Mesenchymal stem cell (in vitro differentiated cells and primary cell): ENCODE data around the gene SOX6.

ENCODE experiments used
- DNase-seq: peaks from one replicate; pipeline ENCODE4 v3.0.0-alpha.2; 2013
- H2AFZ ChIP-seq: one replicate; pipeline ENCODE4 v1.6.1; 2013; ENCODE audit warnings: low read depth, mild to moderate bottlenecking, control low read depth, inconsistent platforms, low read length, moderate library complexity
- H2AK5ac ChIP-seq: 2 replicates; pipeline ENCODE4 v1.6.1; 2013; ENCODE audit warnings: low read length, moderate library complexity, mild to moderate bottlenecking, inconsistent platforms; ENCODE audit not compliant: severe bottlenecking
- H2BK120ac ChIP-seq: one replicate; pipeline ENCODE4 v1.6.1; 2013; ENCODE audit warnings: low read depth, mild to moderate bottlenecking, inconsistent platforms, low read length, moderate library complexity
- H2BK12ac ChIP-seq, 2 experiments: one replicate each; pipeline ENCODE4 v1.6.1; 2013; ENCODE audit warnings: inconsistent platforms in 2 of 2, low read length in 2 of 2, mild to moderate bottlenecking in 2 of 2, moderate library complexity in 2 of 2, control low read depth in 1 of 2
- H2BK15ac ChIP-seq: one replicate; pipeline ENCODE4 v1.6.1; 2013; ENCODE audit warnings: mild to moderate bottlenecking, low read depth, inconsistent platforms; ENCODE audit not compliant: poor library complexity, severe bottlenecking
- H2BK5ac ChIP-seq: 2 replicates; pipeline ENCODE4 v1.6.1; 2013; ENCODE audit warnings: low read depth, mild to moderate bottlenecking, low read length, control low read depth, inconsistent platforms; ENCODE audit not compliant: poor library complexity, severe bottlenecking
- H3K14ac ChIP-seq, 2 experiments: one replicate each; pipeline ENCODE4 v1.6.1; 2013; ENCODE audit warnings: inconsistent platforms in 2 of 2, low read length in 2 of 2, control low read depth in 1 of 2, mild to moderate bottlenecking in 1 of 2, moderate library complexity in 1 of 2
- H3K18ac ChIP-seq, 2 experiments: one replicate each; pipeline ENCODE4 v1.6.1; 2013; ENCODE audit warnings: inconsistent platforms in 2 of 2, low read length in 2 of 2, control low read depth in 1 of 2, low read depth in 1 of 2, mild to moderate bottlenecking in 1 of 2
- H3K23ac ChIP-seq, 2 experiments: one replicate each; pipeline ENCODE4 v1.6.1; 2013; ENCODE audit warnings: inconsistent platforms in 2 of 2, low read length in 2 of 2, mild to moderate bottlenecking in 2 of 2, moderate library complexity in 2 of 2, control low read depth in 1 of 2
- H3K27ac ChIP-seq: 2 replicates; pipeline ENCODE4 v1.5.1; 2013; ENCODE audit warnings: mild to moderate bottlenecking, moderate library complexity, low read length, control low read depth, inconsistent platforms; ENCODE audit not compliant: poor library complexity, severe bottlenecking
- H3K27me3 ChIP-seq, 2 experiments: 2 replicates each; pipeline versions ENCODE4 v1.6.1 to v1.7.0; 2013; ENCODE audit warnings: low read length in 2 of 2, mild to moderate bottlenecking in 2 of 2, moderate library complexity in 2 of 2, control low read depth in 1 of 2, inconsistent platforms in 1 of 2; ENCODE audit not compliant: control insufficient read depth in 1 of 2, insufficient read depth in 1 of 2
- H3K36me3 ChIP-seq, 2 experiments: 2 replicates each; pipeline versions ENCODE4 v1.6.1 to v1.7.0; 2013; ENCODE audit warnings: low read length in 2 of 2, control low read depth in 1 of 2, inconsistent platforms in 1 of 2, low read depth in 1 of 2, mild to moderate bottlenecking in 1 of 2; ENCODE audit not compliant: insufficient read depth in 2 of 2, control insufficient read depth in 1 of 2
- H3K4ac ChIP-seq, 2 experiments: one replicate each; pipeline ENCODE4 v1.6.1; 2013; ENCODE audit warnings: inconsistent platforms in 2 of 2, low read length in 2 of 2, mild to moderate bottlenecking in 2 of 2, moderate library complexity in 2 of 2, control low read depth in 1 of 2, low read depth in 1 of 2
- H3K4me1 ChIP-seq: 2 replicates; pipeline ENCODE4 v1.6.1; 2013; ENCODE audit warnings: low read depth, low read length, control low read depth; ENCODE audit not compliant: control insufficient read depth, insufficient read depth
- H3K4me2 ChIP-seq: 2 replicates; pipeline ENCODE4 v1.6.1; 2013; ENCODE audit warnings: low read length, mild to moderate bottlenecking, inconsistent platforms; ENCODE audit not compliant: poor library complexity, severe bottlenecking
- H3K4me3 ChIP-seq, 2 experiments: 2 replicates each; pipeline versions ENCODE4 v1.5.1 to v1.7.0; 2013; ENCODE audit warnings: low read length in 2 of 2, mild to moderate bottlenecking in 2 of 2, control low read depth in 1 of 2, low read depth in 1 of 2; ENCODE audit not compliant: insufficient read depth in 1 of 2
- H3K79me1 ChIP-seq: replicated peaks from 2 replicates; pipeline ENCODE4 v1.6.1; 2013; ENCODE audit warnings: mild to moderate bottlenecking, control low read depth, low read length, inconsistent platforms; ENCODE audit not compliant: poor library complexity, severe bottlenecking
- H3K9ac ChIP-seq: 2 replicates; pipeline ENCODE4 v1.7.0; 2013; ENCODE audit warnings: mild to moderate bottlenecking, low read length, moderate library complexity
- H3K9me3 ChIP-seq: 2 replicates; pipeline ENCODE4 v1.7.0; 2013; ENCODE audit warnings: mild to moderate bottlenecking, low read length; ENCODE audit not compliant: control insufficient read depth
- H4K8ac ChIP-seq: one replicate; pipeline ENCODE4 v1.6.1; 2013; ENCODE audit warnings: inconsistent platforms, mild to moderate bottlenecking, low read length, moderate library complexity
- H4K91ac ChIP-seq: one replicate; pipeline ENCODE4 v1.6.1; 2013; ENCODE audit warnings: mild to moderate bottlenecking, low read length, inconsistent platforms
- WGBS: methylation state at CpG from one replicate; pipeline ENCODE4 v1.1.7; 2013; ENCODE audit warnings: mixed read lengths; 5-methylcytosine and 5-hydroxymethylcytosine counted together

Gene SOX6

GRCh38 chr11:16028419-16028818, 327.9 kb downstream of the SOX6 start:
- H4K8ac ChIP-seq = no peak overlapping the region
- no peak overlapping the region for H3K18ac ChIP-seq
- no peaks in the 10 kb centered on the region for H3K79me1 ChIP-seq
- no peak overlapping the region for H4K91ac ChIP-seq
- no peak overlapping the region for H2BK15ac ChIP-seq
- no peaks in the 10 kb centered on the region for H3K9me3 ChIP-seq
- H3K9ac ChIP-seq = no peak overlapping the region
- no peak overlapping the region for H2BK12ac ChIP-seq
- no peak overlapping the region for H3K23ac ChIP-seq
- no peaks in the 10 kb centered on the region for H3K36me3 ChIP-seq
- H3K4ac ChIP-seq = no peak overlapping the region
- peaks cover 0 to 3% of the 10 kb centered on the region in 2 experiments for H3K27me3 ChIP-seq
- H2AK5ac ChIP-seq = no peak overlapping the region
- H2BK5ac ChIP-seq = no peak overlapping the region
- no peak overlapping the region for H3K4me3 ChIP-seq
- H3K27ac ChIP-seq = no peak overlapping the region
- no peaks in the 10 kb centered on the region for H3K4me1 ChIP-seq
- H2AFZ ChIP-seq = no peak overlapping the region
- H3K14ac ChIP-seq = no peak overlapping the region
- peak; percentile 52 for DNase-seq
- no peak overlapping the region for H3K4me2 ChIP-seq
- no peak overlapping the region for H2BK120ac ChIP-seq
- 87% methylated on average over 4 of the region's 6 CpGs for WGBS

DNA sequence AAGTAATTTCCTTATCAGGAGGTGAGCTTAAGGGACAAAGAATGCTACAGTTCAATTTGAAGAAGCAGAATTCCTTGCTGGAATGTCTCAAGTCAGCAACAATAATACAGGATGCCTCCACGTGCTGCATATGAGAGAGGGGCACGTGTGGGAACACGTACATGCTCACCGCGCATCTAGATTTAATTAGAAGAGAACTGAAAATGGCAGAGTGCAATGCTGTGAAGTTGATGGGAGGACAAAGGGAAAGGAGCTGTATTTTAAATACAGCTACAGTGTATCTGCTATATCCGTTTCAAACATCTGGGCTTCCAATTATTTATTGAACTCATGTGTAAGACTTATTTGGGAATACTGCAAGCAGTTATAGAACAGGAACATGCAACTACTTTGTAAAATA, 328.7 kb downstream of the SOX6 start:
- no peaks in the 10 kb centered on the region for H3K79me1 ChIP-seq
- no peak overlapping the region for H3K4me3 ChIP-seq
- no peak for DNase-seq
- no peak overlapping the region for H3K27ac ChIP-seq
- H2BK12ac ChIP-seq = no peak overlapping the region
- H3K4me2 ChIP-seq = no peak overlapping the region
- no peak overlapping the region for H2AK5ac ChIP-seq
- no peak overlapping the region for H4K91ac ChIP-seq
- H4K8ac ChIP-seq = no peak overlapping the region
- WGBS = 72% methylated on average over 6 of the region's 6 CpGs
- H3K36me3 ChIP-seq = no peaks in the 10 kb centered on the region
- no peak overlapping the region for H3K18ac ChIP-seq
- no peaks in the 10 kb centered on the region for H3K9me3 ChIP-seq
- no peak overlapping the region for H3K14ac ChIP-seq
- peaks cover 0 to 3% of the 10 kb centered on the region in 2 experiments for H3K27me3 ChIP-seq
- H3K9ac ChIP-seq = no peak overlapping the region
- no peak overlapping the region for H3K4ac ChIP-seq
- H2BK15ac ChIP-seq = no peak overlapping the region
- no peak overlapping the region for H2BK120ac ChIP-seq
- no peak overlapping the region for H2AFZ ChIP-seq
- no peak overlapping the region for H3K23ac ChIP-seq
- no peaks in the 10 kb centered on the region for H3K4me1 ChIP-seq
- no peak overlapping the region for H2BK5ac ChIP-seq

GRCh38 chr11:16026849-16027248, 329.5 kb downstream of the SOX6 start:
- H3K9ac ChIP-seq = no peak overlapping the region
- H2BK5ac ChIP-seq = no peak overlapping the region
- DNase-seq = no peak
- H2BK120ac ChIP-seq = no peak overlapping the region
- H2AK5ac ChIP-seq = no peak overlapping the region
- H2BK12ac ChIP-seq = no peak overlapping the region
- no peak overlapping the region for H3K4ac ChIP-seq
- H3K79me1 ChIP-seq = no peaks in the 10 kb centered on the region
- peaks cover 0 to 3% of the 10 kb centered on the region in 2 experiments for H3K27me3 ChIP-seq
- no CpG with 5 or more reads among the region's 2 CpGs for WGBS
- H3K36me3 ChIP-seq = no peaks in the 10 kb centered on the region
- no peaks in the 10 kb centered on the region for H3K9me3 ChIP-seq
- H3K4me3 ChIP-seq = no peak overlapping the region
- no peak overlapping the region for H3K23ac ChIP-seq
- H4K8ac ChIP-seq = no peak overlapping the region
- H2BK15ac ChIP-seq = no peak overlapping the region
- no peak overlapping the region for H3K14ac ChIP-seq
- H3K4me1 ChIP-seq = no peaks in the 10 kb centered on the region
- H4K91ac ChIP-seq = no peak overlapping the region
- no peak overlapping the region for H3K4me2 ChIP-seq
- H3K27ac ChIP-seq = no peak overlapping the region
- H2AFZ ChIP-seq = no peak overlapping the region
- H3K18ac ChIP-seq = no peak overlapping the region

GRCh38 chr11:16018931-16019330, 337.4 kb downstream of the SOX6 start:
- Histone ChIP-seq H2BK5ac (no peak overlapping the region), H3K9ac (no peak overlapping the region), H3K79me1 (no peaks in the 10 kb centered on the region), H3K27ac (no peak overlapping the region), H3K4me2 (no peak overlapping the region), H3K9me3 (no peaks in the 10 kb centered on the region), H2BK120ac (no peak overlapping the region), H3K23ac (no peak overlapping the region), H3K4ac (no peak overlapping the region), H3K27me3 (no peaks in the 10 kb centered on the region), H2AFZ (no peak overlapping the region), H2BK15ac (no peak overlapping the region), H4K8ac (no peak overlapping the region), H4K91ac (no peak overlapping the region), H2AK5ac (no peak overlapping the region), H3K14ac (no peak overlapping the region), H3K36me3 (no peaks in the 10 kb centered on the region), H3K18ac (no peak overlapping the region), H2BK12ac (no peak overlapping the region), H3K4me1 (no peaks in the 10 kb centered on the region), H3K4me3 (no peak overlapping the region)
- no peak for DNase-seq
- 82% methylated on average over 2 of the region's 4 CpGs for WGBS
